Measurements from ENCODE around the gene IKZF1.

The IKZF1 gene

GRCh38 chr7:50346545-50347497, 42.3 kb downstream of the IKZF1 start:
- no peak for TF ChIP-seq ZNF274 (IDR thresholded peaks at IDR 0.05; ENCODE audit: low read depth, low read length)
- TF ChIP-seq SUZ12 (IDR thresholded peaks at IDR 0.05; ENCODE audit: extremely low read depth, insufficient read depth, insufficient read length), result no peak
- no peak for TF ChIP-seq YY1 (IDR thresholded peaks at IDR 0.05; ENCODE audit: insufficient read depth, insufficient read length)
- Histone ChIP-seq H3K9me3 (ENCODE audit: insufficient read depth, low read length) (no peaks in the 10 kb centered on the region), H3K9ac (ENCODE audit: insufficient read length, low read depth) (no peak overlapping the region), H3K4me3 (ENCODE audit: insufficient read length, low read depth) (no peak overlapping the region), H3K36me3 (ENCODE audit: insufficient read depth, insufficient read length, low read length) (no peaks in the 10 kb centered on the region), H3K4me1 (ENCODE audit: insufficient read depth, insufficient read length) (peaks cover 3% of the 10 kb centered on the region), H3K27me3 (ENCODE audit: insufficient read depth, insufficient read length) (no peaks in the 10 kb centered on the region)
- no peak for DNase-seq (ENCODE audit: low read depth, low spot score)

- no peak overlapping the region for H3K4me3 ChIP-seq (ENCODE audit: insufficient read length, low read depth)
- no peak for DNase-seq (ENCODE audit: low read depth, low spot score)
- no peaks in the 10 kb centered on the region for H3K36me3 ChIP-seq (ENCODE audit: insufficient read depth, insufficient read length, low read length)
- no peak for TF ChIP-seq ZNF274 (IDR thresholded peaks at IDR 0.05; ENCODE audit: low read depth, low read length)
- TF ChIP-seq SUZ12 (IDR thresholded peaks at IDR 0.05; ENCODE audit: extremely low read depth, insufficient read depth, insufficient read length), result no peak
- no peak for TF ChIP-seq YY1 (IDR thresholded peaks at IDR 0.05; ENCODE audit: insufficient read depth, insufficient read length)
- H3K27me3 ChIP-seq (ENCODE audit: insufficient read depth, insufficient read length), result no peaks in the 10 kb centered on the region
- H3K4me1 ChIP-seq (ENCODE audit: insufficient read depth, insufficient read length), result peaks cover under 1% of the 10 kb centered on the region
- H3K9me3 ChIP-seq (ENCODE audit: insufficient read depth, low read length), result no peaks in the 10 kb centered on the region
- no peak overlapping the region for H3K9ac ChIP-seq (ENCODE audit: insufficient read length, low read depth)
Measured at GRCh38 chr7:50347693-50348092, 43.2 kb downstream of the IKZF1 start.

GRCh38 chr7:50348469-50349162, 44.1 kb downstream of the IKZF1 start:
- H3K27me3 ChIP-seq (ENCODE audit: insufficient read depth, insufficient read length), result no peaks in the 10 kb centered on the region
- H3K4me3 ChIP-seq (ENCODE audit: insufficient read length, low read depth), result no peak overlapping the region
- no peaks in the 10 kb centered on the region for H3K36me3 ChIP-seq (ENCODE audit: insufficient read depth, insufficient read length, low read length)
- TF ChIP-seq SUZ12 (IDR thresholded peaks at IDR 0.05; ENCODE audit: extremely low read depth, insufficient read depth, insufficient read length) (no peak), YY1 (IDR thresholded peaks at IDR 0.05; ENCODE audit: insufficient read depth, insufficient read length) (no peak), ZNF274 (IDR thresholded peaks at IDR 0.05; ENCODE audit: low read depth, low read length) (no peak)
- no peaks in the 10 kb centered on the region for H3K4me1 ChIP-seq (ENCODE audit: insufficient read depth, insufficient read length)
- no peak overlapping the region for H3K9ac ChIP-seq (ENCODE audit: insufficient read length, low read depth)
- H3K9me3 ChIP-seq (ENCODE audit: insufficient read depth, low read length), result no peaks in the 10 kb centered on the region
- DNase-seq (ENCODE audit: low read depth, low spot score), result no peak

DNA sequence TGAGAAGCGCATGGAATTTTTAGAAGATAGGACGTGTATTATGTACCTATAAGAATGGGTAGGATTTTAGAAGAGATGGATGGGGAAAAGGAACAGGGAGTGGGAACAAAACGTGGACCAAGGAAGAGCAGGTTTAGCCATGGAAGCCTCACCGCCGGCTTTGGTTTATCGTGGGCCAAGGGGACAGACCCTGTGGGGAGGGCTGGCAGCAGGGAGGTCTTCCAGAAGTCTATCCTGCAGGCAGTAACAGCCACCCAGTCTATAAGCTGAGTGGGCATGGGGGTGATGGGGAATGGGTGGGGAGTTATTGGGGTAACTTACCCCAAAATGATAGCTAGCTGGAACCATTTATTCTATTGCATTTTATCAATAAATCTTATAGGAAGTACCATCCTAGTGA, 44.9 kb downstream of the IKZF1 start:
- Histone ChIP-seq H3K9me3 (ENCODE audit: insufficient read depth, low read length) (no peaks in the 10 kb centered on the region), H3K36me3 (ENCODE audit: insufficient read depth, insufficient read length, low read length) (no peaks in the 10 kb centered on the region), H3K4me3 (ENCODE audit: insufficient read length, low read depth) (no peak overlapping the region), H3K4me1 (ENCODE audit: insufficient read depth, insufficient read length) (no peaks in the 10 kb centered on the region), H3K9ac (ENCODE audit: insufficient read length, low read depth) (no peak overlapping the region), H3K27me3 (ENCODE audit: insufficient read depth, insufficient read length) (no peaks in the 10 kb centered on the region)
- no peak for DNase-seq (ENCODE audit: low read depth, low spot score)
- no peak for TF ChIP-seq SUZ12 (IDR thresholded peaks at IDR 0.05; ENCODE audit: extremely low read depth, insufficient read depth, insufficient read length)
- no peak for TF ChIP-seq ZNF274 (IDR thresholded peaks at IDR 0.05; ENCODE audit: low read depth, low read length)
- no peak for TF ChIP-seq YY1 (IDR thresholded peaks at IDR 0.05; ENCODE audit: insufficient read depth, insufficient read length)

DNA sequence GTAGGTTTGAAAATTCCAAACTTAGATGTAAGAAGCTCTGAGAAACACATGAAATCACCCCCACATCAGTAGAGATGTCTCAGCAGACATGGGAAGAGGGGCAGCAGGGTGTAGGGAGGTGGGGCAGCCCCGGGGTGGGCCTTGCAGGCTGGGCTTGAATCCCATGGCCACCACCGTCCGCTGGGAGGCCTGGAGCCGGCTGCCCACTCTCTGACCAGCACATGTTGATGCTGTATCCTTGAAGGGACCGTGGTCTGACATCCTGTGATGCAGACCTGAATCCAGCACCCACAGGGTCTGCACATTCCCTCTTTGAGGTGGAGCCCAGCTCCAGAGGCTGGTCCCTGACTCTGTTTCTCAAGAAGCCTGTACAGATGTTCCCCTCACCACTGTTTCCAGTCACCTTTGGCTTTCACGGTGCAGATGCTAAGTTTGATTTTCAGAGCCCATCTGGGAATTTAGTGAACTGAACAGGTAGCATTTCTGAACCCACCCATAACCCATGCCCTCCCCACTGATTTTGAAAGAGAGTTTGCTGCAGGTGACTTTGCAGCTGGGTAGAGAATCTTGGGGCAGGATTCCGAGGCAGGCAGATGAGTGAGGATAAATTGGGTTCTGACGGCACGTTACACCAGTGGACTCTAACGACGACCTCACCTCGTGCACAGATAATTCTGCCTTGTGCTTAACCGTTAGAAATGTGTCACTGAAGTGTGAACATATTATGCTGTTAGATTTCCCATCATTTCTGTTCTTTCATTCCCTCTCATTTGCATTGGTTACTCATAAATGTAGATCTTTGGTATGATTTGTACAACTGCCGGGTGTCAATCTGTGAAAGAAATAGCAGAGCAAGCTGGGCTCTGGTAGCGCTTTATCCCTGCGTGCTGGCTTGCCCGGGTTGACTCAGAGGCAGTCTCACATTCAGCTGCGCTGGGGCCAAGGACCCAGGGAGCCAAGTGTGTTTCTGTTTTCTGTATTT, 45.7 kb downstream of the IKZF1 start:
- Histone ChIP-seq H3K4me1 (ENCODE audit: insufficient read depth, insufficient read length) (no peaks in the 10 kb centered on the region), H3K9me3 (ENCODE audit: insufficient read depth, low read length) (no peaks in the 10 kb centered on the region), H3K36me3 (ENCODE audit: insufficient read depth, insufficient read length, low read length) (no peaks in the 10 kb centered on the region), H3K27me3 (ENCODE audit: insufficient read depth, insufficient read length) (no peaks in the 10 kb centered on the region), H3K4me3 (ENCODE audit: insufficient read length, low read depth) (no peak overlapping the region), H3K9ac (ENCODE audit: insufficient read length, low read depth) (no peak overlapping the region)
- no peak for DNase-seq (ENCODE audit: low read depth, low spot score)
- TF ChIP-seq YY1 (IDR thresholded peaks at IDR 0.05; ENCODE audit: insufficient read depth, insufficient read length) (no peak), SUZ12 (IDR thresholded peaks at IDR 0.05; ENCODE audit: extremely low read depth, insufficient read depth, insufficient read length) (no peak), ZNF274 (IDR thresholded peaks at IDR 0.05; ENCODE audit: low read depth, low read length) (no peak)

GRCh38 chr7:50351267-50351666, 46.8 kb downstream of the IKZF1 start:
- Histone ChIP-seq H3K4me3 (ENCODE audit: insufficient read length, low read depth) (no peak overlapping the region), H3K9ac (ENCODE audit: insufficient read length, low read depth) (no peak overlapping the region), H3K36me3 (ENCODE audit: insufficient read depth, insufficient read length, low read length) (no peaks in the 10 kb centered on the region), H3K9me3 (ENCODE audit: insufficient read depth, low read length) (no peaks in the 10 kb centered on the region), H3K27me3 (ENCODE audit: insufficient read depth, insufficient read length) (no peaks in the 10 kb centered on the region), H3K4me1 (ENCODE audit: insufficient read depth, insufficient read length) (peaks cover 3% of the 10 kb centered on the region)
- DNase-seq (ENCODE audit: low read depth, low spot score), result no peak
- TF ChIP-seq SUZ12 (IDR thresholded peaks at IDR 0.05; ENCODE audit: extremely low read depth, insufficient read depth, insufficient read length) (no peak), ZNF274 (IDR thresholded peaks at IDR 0.05; ENCODE audit: low read depth, low read length) (no peak), YY1 (IDR thresholded peaks at IDR 0.05; ENCODE audit: insufficient read depth, insufficient read length) (no peak)
